ENCODE measurements around the gene PARD3. TPM values are rescaled to one million over a fixed set of nuclear protein-coding genes. Genes with fewer than 3 reads are reported as not detected.
A peak's percentile ranks its signal among the peaks of the same experiment; 100 is the strongest.

Gene PARD3
- total RNA-seq, 6 donors from 2014 or later = 30.6 to 108 (median 50.6) TPM

DNA sequence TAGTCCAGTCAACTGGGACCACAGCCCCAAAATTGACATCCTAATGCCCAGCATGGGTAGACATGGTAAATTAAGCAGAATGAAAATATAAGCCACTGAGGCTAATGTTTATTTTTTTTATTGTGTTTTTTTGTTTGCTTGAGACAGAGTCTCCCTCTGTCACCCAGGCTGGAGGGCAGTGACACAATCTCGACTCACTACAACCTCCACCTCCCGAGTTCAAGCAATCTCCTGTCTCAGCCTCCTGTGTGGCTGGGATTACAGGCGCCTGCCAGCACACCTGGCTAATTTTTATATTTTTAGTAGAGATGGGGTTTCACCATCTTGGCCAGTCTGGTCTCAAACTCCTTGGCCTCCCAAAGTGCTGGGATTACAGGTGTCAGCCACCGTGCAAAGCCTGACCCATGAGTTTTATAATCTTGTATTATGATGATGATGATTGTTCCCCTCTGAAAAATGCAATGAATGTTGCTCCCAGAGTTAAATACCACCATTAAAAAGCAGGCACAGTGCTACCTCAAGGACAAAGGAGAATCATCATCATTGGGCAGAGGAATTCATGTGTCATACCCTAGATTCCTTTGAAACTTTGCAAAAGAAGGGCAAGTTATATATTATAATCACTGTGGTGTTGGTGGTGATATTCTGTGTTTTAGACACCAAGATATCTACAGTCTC, 228.0 kb downstream of the PARD3 start:
- peaks cover 0 to 16% (median 10%) of the 10 kb centered on the region in 4 donors for H3K4me1 ChIP-seq
- no peak for ATAC-seq (ENCODE audit: low FRiP score in 2 of 2)
- WGBS, 2 donors = 88 to 97% methylated on average over 4 of the region's 4 CpGs

GRCh38 chr10:34585422-34586112, 229.5 kb downstream of the PARD3 start:
- 83 to 90% methylated on average over 2 of the region's 2 CpGs for WGBS, 2 donors
- H3K4me3 ChIP-seq = no peak overlapping the region
- H3K36me3 ChIP-seq = no peaks in the 10 kb centered on the region
- TF ChIP-seq, protein P1, sequence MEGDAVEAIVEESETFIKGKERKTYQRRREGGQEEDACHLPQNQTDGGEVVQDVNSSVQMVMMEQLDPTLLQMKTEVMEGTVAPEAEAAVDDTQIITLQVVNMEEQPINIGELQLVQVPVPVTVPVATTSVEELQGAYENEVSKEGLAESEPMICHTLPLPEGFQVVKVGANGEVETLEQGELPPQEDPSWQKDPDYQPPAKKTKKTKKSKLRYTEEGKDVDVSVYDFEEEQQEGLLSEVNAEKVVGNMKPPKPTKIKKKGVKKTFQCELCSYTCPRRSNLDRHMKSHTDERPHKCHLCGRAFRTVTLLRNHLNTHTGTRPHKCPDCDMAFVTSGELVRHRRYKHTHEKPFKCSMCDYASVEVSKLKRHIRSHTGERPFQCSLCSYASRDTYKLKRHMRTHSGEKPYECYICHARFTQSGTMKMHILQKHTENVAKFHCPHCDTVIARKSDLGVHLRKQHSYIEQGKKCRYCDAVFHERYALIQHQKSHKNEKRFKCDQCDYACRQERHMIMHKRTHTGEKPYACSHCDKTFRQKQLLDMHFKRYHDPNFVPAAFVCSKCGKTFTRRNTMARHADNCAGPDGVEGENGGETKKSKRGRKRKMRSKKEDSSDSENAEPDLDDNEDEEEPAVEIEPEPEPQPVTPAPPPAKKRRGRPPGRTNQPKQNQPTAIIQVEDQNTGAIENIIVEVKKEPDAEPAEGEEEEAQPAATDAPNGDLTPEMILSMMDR (IDR thresholded peaks at IDR 0.05) = no peak
- TF ChIP-seq EP300 (IDR thresholded peaks at IDR 0.05) = no peak
- H3K4me1 ChIP-seq = peaks cover under 1 to 17% (median 10%) of the 10 kb centered on the region in 4 donors
- no peaks in the 10 kb centered on the region for H3K9me3 ChIP-seq
- no peaks in the 10 kb centered on the region for H3K27me3 ChIP-seq
- no peak for ATAC-seq (ENCODE audit: low FRiP score in 2 of 2)
- no peak for DNase-seq
- H3K27ac ChIP-seq = no peak overlapping the region

More for the DNA sequence above, 228.0 kb downstream of the PARD3 start:
- no peak overlapping the region for H3K27ac ChIP-seq
- DNase-seq = no peak
- H3K4me3 ChIP-seq = no peak overlapping the region
- TF ChIP-seq POLR2A (IDR thresholded peaks at IDR 0.05) (no peak), POLR2AphosphoS5 (IDR thresholded peaks at IDR 0.05) (no peak), EP300 (IDR thresholded peaks at IDR 0.05) (no peak)
- TF ChIP-seq, protein P1 (IDR thresholded peaks at IDR 0.05) = no peak
- H3K36me3 ChIP-seq = no peaks in the 10 kb centered on the region
- H3K27me3 ChIP-seq = no peaks in the 10 kb centered on the region
- H3K9me3 ChIP-seq = no peaks in the 10 kb centered on the region

DNA sequence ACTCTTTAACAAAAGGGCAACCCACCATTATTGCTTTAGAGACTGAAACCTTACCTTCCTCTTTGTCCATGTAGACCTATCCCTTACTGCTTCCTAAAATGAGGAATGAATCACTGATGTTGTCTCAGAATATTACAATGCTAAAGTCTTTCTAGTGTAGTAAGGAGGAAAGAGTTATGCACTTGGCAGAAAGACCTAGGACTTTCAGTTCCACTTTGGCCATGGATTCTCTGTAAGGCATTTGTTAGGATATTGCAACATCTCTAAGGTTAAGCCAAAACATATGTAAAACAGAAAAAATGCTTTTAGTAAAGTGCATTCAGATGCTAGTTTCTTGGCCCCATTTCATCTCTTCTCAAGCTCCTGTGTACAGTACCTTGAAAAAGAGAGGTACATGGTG, 230.9 kb downstream of the PARD3 start:
- DNase-seq (no peak), ATAC-seq (ENCODE audit: low FRiP score in 2 of 2) (peak in 1 of 2 donors; percentile 86)
- Histone ChIP-seq H3K9me3 (no peaks in the 10 kb centered on the region), H3K27me3 (no peaks in the 10 kb centered on the region), H3K36me3 (no peaks in the 10 kb centered on the region), H3K4me3 (no peak overlapping the region), H3K27ac (no peak overlapping the region), H3K4me1 (peaks cover 4 to 17% (median 10%) of the 10 kb centered on the region in 4 donors)
- no peak for TF ChIP-seq POLR2AphosphoS5 (IDR thresholded peaks at IDR 0.05)
- TF ChIP-seq, protein P1 (IDR thresholded peaks at IDR 0.05) = no peak
- TF ChIP-seq EP300 (IDR thresholded peaks at IDR 0.05) = no peak
- no peak for TF ChIP-seq POLR2A (IDR thresholded peaks at IDR 0.05)

GRCh38 chr10:34581801-34582532, 233.1 kb downstream of the PARD3 start:
- Histone ChIP-seq H3K27ac (no peak overlapping the region), H3K9me3 (no peaks in the 10 kb centered on the region), H3K27me3 (no peaks in the 10 kb centered on the region), H3K4me3 (no peak overlapping the region), H3K4me1 (peaks cover 4 to 17% (median 10%) of the 10 kb centered on the region in 4 donors), H3K36me3 (no peaks in the 10 kb centered on the region)
- DNase-seq (no peak), ATAC-seq (ENCODE audit: low FRiP score in 2 of 2) (no peak)
- TF ChIP-seq, protein P1 (IDR thresholded peaks at IDR 0.05) = no peak
- TF ChIP-seq EP300 (IDR thresholded peaks at IDR 0.05) (no peak), POLR2AphosphoS5 (IDR thresholded peaks at IDR 0.05) (no peak), POLR2A (IDR thresholded peaks at IDR 0.05) (no peak)
- 82 to 86% methylated on average over 6 of the region's 6 CpGs for WGBS, 2 donors
